Measurements from ENCODE around the gene SLC16A10. TPM values are rescaled to one million over a fixed set of nuclear protein-coding genes. Genes with fewer than 3 reads are reported as not detected.

SLC16A10 gene
- total and polyA plus RNA-seq, 2 experiments from 2014 or later, result 12.1 to 30.9 TPM

DNA sequence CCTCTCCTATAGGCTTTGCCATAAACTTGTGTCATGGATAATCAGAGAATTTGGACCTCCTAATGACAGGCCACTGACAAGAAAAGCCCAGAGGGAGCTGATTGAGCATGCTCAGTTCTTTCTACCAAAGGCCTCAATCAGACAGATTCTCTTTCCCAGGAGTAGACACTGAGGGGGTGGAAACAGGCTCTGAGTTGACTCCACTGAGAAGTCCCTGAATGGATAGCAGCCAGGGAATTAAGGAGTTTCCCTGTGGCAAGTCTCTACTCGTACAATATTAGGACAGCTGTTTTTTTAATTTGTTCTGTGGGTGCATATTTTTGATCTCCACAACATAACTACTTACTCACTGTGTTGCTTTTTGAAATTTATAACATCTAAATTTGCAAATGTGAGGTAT lies 63.3 kb downstream of the SLC16A10 start:
- no peak overlapping the region for H2AFZ ChIP-seq
- TF ChIP-seq, protein P1, sequence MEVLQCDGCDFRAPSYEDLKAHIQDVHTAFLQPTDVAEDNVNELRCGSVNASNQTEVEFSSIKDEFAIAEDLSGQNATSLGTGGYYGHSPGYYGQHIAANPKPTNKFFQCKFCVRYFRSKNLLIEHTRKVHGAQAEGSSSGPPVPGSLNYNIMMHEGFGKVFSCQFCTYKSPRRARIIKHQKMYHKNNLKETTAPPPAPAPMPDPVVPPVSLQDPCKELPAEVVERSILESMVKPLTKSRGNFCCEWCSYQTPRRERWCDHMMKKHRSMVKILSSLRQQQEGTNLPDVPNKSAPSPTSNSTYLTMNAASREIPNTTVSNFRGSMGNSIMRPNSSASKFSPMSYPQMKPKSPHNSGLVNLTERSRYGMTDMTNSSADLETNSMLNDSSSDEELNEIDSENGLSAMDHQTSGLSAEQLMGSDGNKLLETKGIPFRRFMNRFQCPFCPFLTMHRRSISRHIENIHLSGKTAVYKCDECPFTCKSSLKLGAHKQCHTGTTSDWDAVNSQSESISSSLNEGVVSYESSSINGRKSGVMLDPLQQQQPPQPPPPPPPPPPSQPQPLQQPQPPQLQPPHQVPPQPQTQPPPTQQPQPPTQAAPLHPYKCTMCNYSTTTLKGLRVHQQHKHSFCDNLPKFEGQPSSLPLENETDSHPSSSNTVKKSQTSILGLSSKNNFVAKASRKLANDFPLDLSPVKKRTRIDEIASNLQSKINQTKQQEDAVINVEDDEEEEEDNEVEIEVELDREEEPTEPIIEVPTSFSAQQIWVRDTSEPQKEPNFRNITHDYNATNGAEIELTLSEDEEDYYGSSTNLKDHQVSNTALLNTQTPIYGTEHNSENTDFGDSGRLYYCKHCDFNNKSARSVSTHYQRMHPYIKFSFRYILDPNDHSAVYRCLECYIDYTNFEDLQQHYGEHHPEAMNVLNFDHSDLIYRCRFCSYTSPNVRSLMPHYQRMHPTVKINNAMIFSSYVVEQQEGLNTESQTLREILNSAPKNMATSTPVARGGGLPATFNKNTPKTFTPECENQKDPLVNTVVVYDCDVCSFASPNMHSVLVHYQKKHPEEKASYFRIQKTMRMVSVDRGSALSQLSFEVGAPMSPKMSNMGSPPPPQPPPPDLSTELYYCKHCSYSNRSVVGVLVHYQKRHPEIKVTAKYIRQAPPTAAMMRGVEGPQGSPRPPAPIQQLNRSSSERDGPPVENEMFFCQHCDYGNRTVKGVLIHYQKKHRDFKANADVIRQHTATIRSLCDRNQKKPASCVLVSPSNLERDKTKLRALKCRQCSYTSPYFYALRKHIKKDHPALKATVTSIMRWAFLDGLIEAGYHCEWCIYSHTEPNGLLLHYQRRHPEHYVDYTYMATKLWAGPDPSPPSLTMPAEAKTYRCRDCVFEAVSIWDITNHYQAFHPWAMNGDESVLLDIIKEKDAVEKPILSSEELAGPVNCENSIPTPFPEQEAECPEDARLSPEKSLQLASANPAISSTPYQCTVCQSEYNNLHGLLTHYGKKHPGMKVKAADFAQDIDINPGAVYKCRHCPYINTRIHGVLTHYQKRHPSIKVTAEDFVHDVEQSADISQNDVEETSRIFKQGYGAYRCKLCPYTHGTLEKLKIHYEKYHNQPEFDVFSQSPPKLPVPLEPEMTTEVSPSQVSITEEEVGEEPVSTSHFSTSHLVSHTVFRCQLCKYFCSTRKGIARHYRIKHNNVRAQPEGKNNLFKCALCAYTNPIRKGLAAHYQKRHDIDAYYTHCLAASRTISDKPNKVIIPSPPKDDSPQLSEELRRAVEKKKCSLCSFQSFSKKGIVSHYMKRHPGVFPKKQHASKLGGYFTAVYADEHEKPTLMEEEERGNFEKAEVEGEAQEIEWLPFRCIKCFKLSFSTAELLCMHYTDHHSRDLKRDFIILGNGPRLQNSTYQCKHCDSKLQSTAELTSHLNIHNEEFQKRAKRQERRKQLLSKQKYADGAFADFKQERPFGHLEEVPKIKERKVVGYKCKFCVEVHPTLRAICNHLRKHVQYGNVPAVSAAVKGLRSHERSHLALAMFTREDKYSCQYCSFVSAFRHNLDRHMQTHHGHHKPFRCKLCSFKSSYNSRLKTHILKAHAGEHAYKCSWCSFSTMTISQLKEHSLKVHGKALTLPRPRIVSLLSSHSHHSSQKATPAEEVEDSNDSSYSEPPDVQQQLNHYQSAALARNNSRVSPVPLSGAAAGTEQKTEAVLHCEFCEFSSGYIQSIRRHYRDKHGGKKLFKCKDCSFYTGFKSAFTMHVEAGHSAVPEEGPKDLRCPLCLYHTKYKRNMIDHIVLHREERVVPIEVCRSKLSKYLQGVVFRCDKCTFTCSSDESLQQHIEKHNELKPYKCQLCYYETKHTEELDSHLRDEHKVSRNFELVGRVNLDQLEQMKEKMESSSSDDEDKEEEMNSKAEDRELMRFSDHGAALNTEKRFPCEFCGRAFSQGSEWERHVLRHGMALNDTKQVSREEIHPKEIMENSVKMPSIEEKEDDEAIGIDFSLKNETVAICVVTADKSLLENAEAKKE (CRISPR knock-in tag; IDR thresholded peaks at IDR 0.05), result no peak
- no peak for TF ChIP-seq EZH2phosphoT487 (IDR thresholded peaks at IDR 0.05; ENCODE audit: unreplicated experiment)
- TF ChIP-seq JUNB (IDR thresholded peaks at IDR 0.05; ENCODE audit: unreplicated experiment), result no peak
- no peak for TF ChIP-seq ZNF114 (CRISPR knock-in tag; IDR thresholded peaks at IDR 0.05)
- Mint-ChIP-seq H3K36me3 (ENCODE audit: low read depth) (peaks cover 5% of the 10 kb centered on the region; the same call in 1 of the 3 replicates), H3K9me3 (no peaks in the 10 kb centered on the region; the same call in 2 of the 3 replicates), H3K27ac (no peak overlapping the region), H3K4me3 (no peak overlapping the region), H3K4me1 (no peaks in the 10 kb centered on the region), H3K27me3 (ENCODE audit: insufficient read depth, low read depth, poor library complexity) (no peaks in the 10 kb centered on the region)
- no peaks in the 10 kb centered on the region for H3K9me2 ChIP-seq (ENCODE audit: insufficient read depth)
- H3K27me3 ChIP-seq (ENCODE audit: insufficient read depth), result no peaks in the 10 kb centered on the region
- H4K20me1 ChIP-seq (replicated peaks; ENCODE audit: insufficient read depth), result no peaks in the 10 kb centered on the region
- no peak overlapping the region for H3K27ac ChIP-seq (ENCODE audit: low read depth)
- no peak for ATAC-seq
- H3K4me3 ChIP-seq, result no peak overlapping the region
- no peak overlapping the region for H3K4me2 ChIP-seq
- no peaks in the 10 kb centered on the region for H3F3A ChIP-seq (replicated peaks; ENCODE audit: low read depth)
- H3K36me3 ChIP-seq (ENCODE audit: insufficient read depth), result no peaks in the 10 kb centered on the region
- H3K4me1 ChIP-seq (ENCODE audit: insufficient read depth), result no peaks in the 10 kb centered on the region
- no peaks in the 10 kb centered on the region for H3K79me2 ChIP-seq (replicated peaks; ENCODE audit: insufficient read depth)
- no peak for DNase-seq (ENCODE audit: low spot score)

DNA sequence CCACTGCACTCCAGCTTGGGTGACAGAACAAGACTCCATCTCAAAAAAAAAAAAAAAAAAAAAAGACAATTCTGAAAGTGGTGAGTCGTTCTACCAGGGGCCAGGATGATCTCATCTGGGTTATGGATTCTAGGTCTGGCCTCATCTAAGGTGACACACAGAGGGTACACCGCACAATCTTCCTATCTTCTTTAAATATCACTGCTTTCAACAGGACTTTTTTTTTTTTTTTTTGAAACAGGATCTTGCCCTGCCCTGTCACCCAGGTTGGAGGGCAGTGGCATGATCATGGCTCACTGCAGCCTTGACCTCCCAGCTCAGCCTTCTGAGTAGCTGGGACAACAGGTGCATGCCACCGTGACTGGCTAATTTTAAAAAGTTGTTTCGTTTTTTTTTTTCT lies 67.7 kb downstream of the SLC16A10 start:
- H3K27me3 Mint-ChIP-seq (ENCODE audit: insufficient read depth, low read depth, poor library complexity), result no peaks in the 10 kb centered on the region
- H4K20me1 ChIP-seq (replicated peaks; ENCODE audit: insufficient read depth), result no peaks in the 10 kb centered on the region
- no peak overlapping the region for H3K4me3 Mint-ChIP-seq
- no peaks in the 10 kb centered on the region for H3K36me3 ChIP-seq (ENCODE audit: insufficient read depth)
- H3K9me2 ChIP-seq (ENCODE audit: insufficient read depth), result no peaks in the 10 kb centered on the region
- no peak overlapping the region for H2AFZ ChIP-seq
- DNase-seq (ENCODE audit: low spot score), result no peak
- H3K4me3 ChIP-seq, result no peak overlapping the region
- H3K4me2 ChIP-seq, result no peak overlapping the region
- no peak overlapping the region for H3K27ac ChIP-seq (ENCODE audit: low read depth)
- no peaks in the 10 kb centered on the region for H3F3A ChIP-seq (replicated peaks; ENCODE audit: low read depth)
- H3K4me1 Mint-ChIP-seq, result no peaks in the 10 kb centered on the region
- no peaks in the 10 kb centered on the region for H3K4me1 ChIP-seq (ENCODE audit: insufficient read depth)
- no peaks in the 10 kb centered on the region for H3K79me2 ChIP-seq (replicated peaks; ENCODE audit: insufficient read depth)
- ATAC-seq, result no peak
- H3K27ac Mint-ChIP-seq, result no peak overlapping the region
- peaks cover 11% of the 10 kb centered on the region; the same call in 1 of the 3 replicates for H3K9me3 Mint-ChIP-seq
- H3K36me3 Mint-ChIP-seq (ENCODE audit: low read depth), result peaks cover 7% of the 10 kb centered on the region; the same call in 1 of the 3 replicates
- no peaks in the 10 kb centered on the region for H3K27me3 ChIP-seq (ENCODE audit: insufficient read depth)
- TF ChIP-seq EZH2phosphoT487 (IDR thresholded peaks at IDR 0.05; ENCODE audit: unreplicated experiment) (no peak), JUNB (IDR thresholded peaks at IDR 0.05; ENCODE audit: unreplicated experiment) (no peak), NANOG (IDR thresholded peaks at IDR 0.05; ENCODE audit: borderline replicate concordance) (no peak), POLR2AphosphoS5 (IDR thresholded peaks at IDR 0.05; ENCODE audit: low read depth) (no peak)
- TF ChIP-seq, protein P2, sequence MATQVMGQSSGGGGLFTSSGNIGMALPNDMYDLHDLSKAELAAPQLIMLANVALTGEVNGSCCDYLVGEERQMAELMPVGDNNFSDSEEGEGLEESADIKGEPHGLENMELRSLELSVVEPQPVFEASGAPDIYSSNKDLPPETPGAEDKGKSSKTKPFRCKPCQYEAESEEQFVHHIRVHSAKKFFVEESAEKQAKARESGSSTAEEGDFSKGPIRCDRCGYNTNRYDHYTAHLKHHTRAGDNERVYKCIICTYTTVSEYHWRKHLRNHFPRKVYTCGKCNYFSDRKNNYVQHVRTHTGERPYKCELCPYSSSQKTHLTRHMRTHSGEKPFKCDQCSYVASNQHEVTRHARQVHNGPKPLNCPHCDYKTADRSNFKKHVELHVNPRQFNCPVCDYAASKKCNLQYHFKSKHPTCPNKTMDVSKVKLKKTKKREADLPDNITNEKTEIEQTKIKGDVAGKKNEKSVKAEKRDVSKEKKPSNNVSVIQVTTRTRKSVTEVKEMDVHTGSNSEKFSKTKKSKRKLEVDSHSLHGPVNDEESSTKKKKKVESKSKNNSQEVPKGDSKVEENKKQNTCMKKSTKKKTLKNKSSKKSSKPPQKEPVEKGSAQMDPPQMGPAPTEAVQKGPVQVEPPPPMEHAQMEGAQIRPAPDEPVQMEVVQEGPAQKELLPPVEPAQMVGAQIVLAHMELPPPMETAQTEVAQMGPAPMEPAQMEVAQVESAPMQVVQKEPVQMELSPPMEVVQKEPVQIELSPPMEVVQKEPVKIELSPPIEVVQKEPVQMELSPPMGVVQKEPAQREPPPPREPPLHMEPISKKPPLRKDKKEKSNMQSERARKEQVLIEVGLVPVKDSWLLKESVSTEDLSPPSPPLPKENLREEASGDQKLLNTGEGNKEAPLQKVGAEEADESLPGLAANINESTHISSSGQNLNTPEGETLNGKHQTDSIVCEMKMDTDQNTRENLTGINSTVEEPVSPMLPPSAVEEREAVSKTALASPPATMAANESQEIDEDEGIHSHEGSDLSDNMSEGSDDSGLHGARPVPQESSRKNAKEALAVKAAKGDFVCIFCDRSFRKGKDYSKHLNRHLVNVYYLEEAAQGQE (IDR thresholded peaks at IDR 0.05; ENCODE audit: unreplicated experiment), result no peak
- TF ChIP-seq, protein P3, sequence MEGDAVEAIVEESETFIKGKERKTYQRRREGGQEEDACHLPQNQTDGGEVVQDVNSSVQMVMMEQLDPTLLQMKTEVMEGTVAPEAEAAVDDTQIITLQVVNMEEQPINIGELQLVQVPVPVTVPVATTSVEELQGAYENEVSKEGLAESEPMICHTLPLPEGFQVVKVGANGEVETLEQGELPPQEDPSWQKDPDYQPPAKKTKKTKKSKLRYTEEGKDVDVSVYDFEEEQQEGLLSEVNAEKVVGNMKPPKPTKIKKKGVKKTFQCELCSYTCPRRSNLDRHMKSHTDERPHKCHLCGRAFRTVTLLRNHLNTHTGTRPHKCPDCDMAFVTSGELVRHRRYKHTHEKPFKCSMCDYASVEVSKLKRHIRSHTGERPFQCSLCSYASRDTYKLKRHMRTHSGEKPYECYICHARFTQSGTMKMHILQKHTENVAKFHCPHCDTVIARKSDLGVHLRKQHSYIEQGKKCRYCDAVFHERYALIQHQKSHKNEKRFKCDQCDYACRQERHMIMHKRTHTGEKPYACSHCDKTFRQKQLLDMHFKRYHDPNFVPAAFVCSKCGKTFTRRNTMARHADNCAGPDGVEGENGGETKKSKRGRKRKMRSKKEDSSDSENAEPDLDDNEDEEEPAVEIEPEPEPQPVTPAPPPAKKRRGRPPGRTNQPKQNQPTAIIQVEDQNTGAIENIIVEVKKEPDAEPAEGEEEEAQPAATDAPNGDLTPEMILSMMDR (conservative IDR thresholded peaks at IDR 0.05; ENCODE audit: low read depth in 2 of 2), result no peak

Measured in GM23338 (cell line).